H9 (cell line): ENCODE measurements around the gene PRDM1. TPM values are rescaled to one million over a fixed set of nuclear protein-coding genes. Genes with fewer than 3 reads are reported as not detected.

Source experiments
- DNase-seq: peaks from one replicate; pipeline ENCODE4 v3.0.0-alpha.2; 2017
- H2AFZ ChIP-seq: one replicate; pipeline ENCODE4 v1.6.1; 2013; ENCODE audit warnings: mild to moderate bottlenecking, low read length, control low read depth, moderate library complexity
- H2AK5ac ChIP-seq: 2 replicates; pipeline ENCODE4 v1.6.1; 2013; ENCODE audit warnings: low read length, control low read depth, mixed read lengths; ENCODE audit not compliant: insufficient read length
- H2BK120ac ChIP-seq: one replicate; pipeline ENCODE4 v1.6.1; 2013; ENCODE audit warnings: low read depth, mild to moderate bottlenecking, low read length, control low read depth, inconsistent platforms; ENCODE audit not compliant: poor library complexity, severe bottlenecking
- H2BK12ac ChIP-seq: 2 replicates; pipeline ENCODE4 v1.6.1; 2013; ENCODE audit warnings: low read length, control low read depth, mixed read lengths, low read depth; ENCODE audit not compliant: insufficient read length
- H2BK15ac ChIP-seq: 2 replicates; pipeline ENCODE4 v1.6.1; 2013; ENCODE audit warnings: low read depth, low read length, control low read depth
- H2BK20ac ChIP-seq: one replicate; pipeline ENCODE4 v1.6.1; 2013; ENCODE audit warnings: low read depth, mild to moderate bottlenecking, low read length, control low read depth, inconsistent platforms; ENCODE audit not compliant: poor library complexity, severe bottlenecking
- H2BK5ac ChIP-seq: 2 replicates; pipeline ENCODE4 v1.6.1; 2013; ENCODE audit warnings: low read length, control low read depth, mixed read lengths; ENCODE audit not compliant: insufficient read length
- H3K14ac ChIP-seq: 2 replicates; pipeline ENCODE4 v1.6.1; 2013; ENCODE audit warnings: low read length, control low read depth; ENCODE audit not compliant: insufficient read depth
- H3K18ac ChIP-seq: 2 replicates; pipeline ENCODE4 v1.6.1; 2013; ENCODE audit warnings: low read depth, mild to moderate bottlenecking, mixed read lengths, low read length, control low read depth; ENCODE audit not compliant: insufficient read length
- H3K23ac ChIP-seq: 2 replicates; pipeline ENCODE4 v1.6.1; 2013; ENCODE audit warnings: low read length, control low read depth, mixed read lengths, low read depth; ENCODE audit not compliant: insufficient read length
- H3K23me2 ChIP-seq: 2 replicates; pipeline ENCODE4 v1.6.1; 2013; ENCODE audit warnings: low read depth, mild to moderate bottlenecking, mixed read lengths, low read length, control low read depth; ENCODE audit not compliant: insufficient read length, poor library complexity, severe bottlenecking
- H3K27ac ChIP-seq: 2 replicates; pipeline ENCODE4 v1.5.1; 2013; ENCODE audit warnings: low read length, control low read depth, mixed read lengths, low read depth; ENCODE audit not compliant: insufficient read length
- H3K27me3 ChIP-seq: 2 replicates; pipeline ENCODE4 v1.6.1; 2013; ENCODE audit warnings: low read length, control low read depth, inconsistent platforms; ENCODE audit not compliant: insufficient read depth
- H3K4ac ChIP-seq: 2 replicates; pipeline ENCODE4 v1.6.1; 2013; ENCODE audit warnings: low read depth, mild to moderate bottlenecking, control low read depth, inconsistent platforms, low read length, moderate library complexity
- H3K4me1 ChIP-seq: 2 replicates; pipeline ENCODE4 v1.6.1; 2013; ENCODE audit warnings: low read length, control low read depth, inconsistent platforms; ENCODE audit not compliant: insufficient read depth
- H3K4me2 ChIP-seq: 2 replicates; pipeline ENCODE4 v1.6.1; 2013; ENCODE audit warnings: low read length, control low read depth, mixed read lengths; ENCODE audit not compliant: insufficient read length, insufficient read depth
- H3K56ac ChIP-seq: 2 replicates; pipeline ENCODE4 v1.6.1; 2013; ENCODE audit warnings: low read depth, mild to moderate bottlenecking, mixed read lengths, low read length, control low read depth; ENCODE audit not compliant: insufficient read length
- H3K79me1 ChIP-seq: 2 replicates; pipeline ENCODE4 v1.6.1; 2013; ENCODE audit warnings: low read depth, mild to moderate bottlenecking, moderate library complexity, low read length, control low read depth, inconsistent platforms; ENCODE audit not compliant: insufficient read depth, poor library complexity, severe bottlenecking
- H3K79me2 ChIP-seq: 2 replicates; pipeline ENCODE4 v1.6.1; 2013; ENCODE audit warnings: low read length, control low read depth, inconsistent platforms; ENCODE audit not compliant: insufficient read depth
- H3K9ac ChIP-seq: 2 replicates; pipeline ENCODE4 v1.6.1; 2013; ENCODE audit warnings: low read length, control low read depth, mixed read lengths; ENCODE audit not compliant: insufficient read length; ENCODE audit errors: extremely low read depth
- H3K9me3 ChIP-seq: one replicate; pipeline ENCODE4 v1.6.1; 2013; ENCODE audit warnings: low read depth, low read length, inconsistent platforms; ENCODE audit not compliant: control insufficient read depth
- H3T11ph ChIP-seq: one replicate; pipeline ENCODE4 v1.6.1; 2013; ENCODE audit warnings: mild to moderate bottlenecking, low read length, control low read depth, inconsistent platforms
- H4K20me1 ChIP-seq: one replicate; pipeline ENCODE4 v1.6.1; 2013; ENCODE audit not compliant: control insufficient read depth, insufficient read length, insufficient read depth
- H4K5ac ChIP-seq: 2 replicates; pipeline ENCODE4 v1.6.1; 2013; ENCODE audit warnings: low read depth, mild to moderate bottlenecking, mixed read lengths, low read length, control low read depth; ENCODE audit not compliant: insufficient read length
- H4K8ac ChIP-seq: replicated peaks from 2 replicates; pipeline ENCODE4 v1.6.1; 2013; ENCODE audit warnings: low read length, control low read depth, mixed read lengths, low read depth; ENCODE audit not compliant: insufficient read length
- H4K91ac ChIP-seq: 2 replicates; pipeline ENCODE4 v1.6.1; 2013; ENCODE audit warnings: low read depth, mild to moderate bottlenecking, moderate library complexity, mixed read lengths, low read length, control low read depth; ENCODE audit not compliant: insufficient read length
- H3K27ac Mint-ChIP-seq, 3 experiments: 2 replicates in 2 of 3; 3 replicates in 1 of 3; pipeline ENCODE4 v1.8.0; 2020 to 2021; ENCODE audit warnings: mixed read lengths in 3 of 3, mild to moderate bottlenecking in 1 of 3, moderate library complexity in 1 of 3
- H3K27me3 Mint-ChIP-seq: 2 replicates; pipeline ENCODE4 v1.8.0; 2021; ENCODE audit warnings: low read depth, mild to moderate bottlenecking, moderate library complexity, mixed read lengths
- H3K36me3 Mint-ChIP-seq, 3 experiments: 2 replicates in 2 of 3; 3 replicates in 1 of 3; pipeline ENCODE4 v1.8.0; 2020 to 2021; ENCODE audit warnings: low read depth in 3 of 3, mixed read lengths in 3 of 3; ENCODE audit not compliant: insufficient read depth in 1 of 3
- H3K4me1 Mint-ChIP-seq, 2 experiments: 2 replicates each; pipeline ENCODE4 v1.8.0; 2020; ENCODE audit warnings: mixed read lengths in 2 of 2
- H3K4me3 Mint-ChIP-seq, 2 experiments: 2 replicates in 1 of 2; 3 replicates in 1 of 2; pipeline ENCODE4 v1.8.0; 2020 to 2021; ENCODE audit warnings: mild to moderate bottlenecking in 2 of 2, mixed read lengths in 2 of 2, moderate library complexity in 1 of 2
- H3K9me3 Mint-ChIP-seq, 2 experiments: 2 replicates in 1 of 2; 3 replicates in 1 of 2; pipeline ENCODE4 v1.8.0; 2020; ENCODE audit warnings: mild to moderate bottlenecking in 2 of 2, mixed read lengths in 2 of 2, moderate library complexity in 1 of 2
- CTCF ChIP-seq: fragments of 200-600 bp; sonication (generic); conservative IDR thresholded peaks from 3 replicates; pipeline ENCODE4 v1.8.0; 2021; ENCODE audit warnings: antibody characterized with exemption, mild to moderate bottlenecking
- WGBS: extraction: QIAGEN DNeasy Blood & Tissue Kit; methylation state at CpG from one replicate; pipeline ENCODE4 v1.1.7; 2013; ENCODE audit warnings: missing lambda C conversion rate, low lambda C conversion rate, mixed read lengths; ENCODE audit not compliant: insufficient read length; ENCODE audit errors: extremely low coverage; 5-methylcytosine and 5-hydroxymethylcytosine counted together
- total RNA-seq: library from RNA; stranded (reverse); gene quantifications from 2 replicates; pipeline ENCODE4 v1.2.1, GENCODE V29; 2021

Gene PRDM1
- total RNA-seq, 1 experiment from 2014 or later, result 2.9 TPM

DNA sequence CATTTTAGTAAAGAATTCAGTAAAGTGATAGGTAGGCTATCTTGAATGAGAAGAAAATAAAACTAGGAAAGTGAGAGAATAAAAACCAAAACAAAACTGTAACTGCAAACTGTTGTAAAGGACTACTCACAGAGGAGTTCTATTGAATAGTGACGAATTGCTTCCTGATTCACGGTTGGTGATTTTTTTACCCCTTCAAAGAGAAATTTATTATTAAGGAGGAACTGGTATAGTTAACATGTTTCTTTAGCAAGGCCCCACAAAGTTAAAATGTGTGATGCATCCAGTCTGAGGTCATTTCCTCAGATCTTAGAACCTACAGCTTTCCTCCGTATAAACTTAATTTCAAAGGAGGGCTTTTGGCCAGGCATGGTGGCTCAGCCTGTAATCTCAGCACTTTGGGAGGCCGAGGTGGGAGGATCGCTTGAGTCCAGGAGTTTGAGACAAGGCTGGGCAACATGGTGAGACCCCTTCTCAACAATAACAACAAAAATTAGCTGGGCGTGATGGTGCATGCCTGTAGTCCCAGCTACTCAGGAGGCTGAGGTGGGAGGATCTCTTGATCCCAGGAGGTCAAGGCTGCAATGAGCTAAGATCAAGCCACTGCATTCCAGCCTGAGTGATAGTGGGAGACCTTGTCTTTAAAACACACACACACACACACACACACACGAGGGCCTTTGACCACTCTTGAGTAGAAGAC lies 8.3 kb downstream of the PRDM1 start:
- peaks cover 3% of the 10 kb centered on the region; the same call in 1 of the 2 replicates for H3K4me1 ChIP-seq
- H3K4me2 ChIP-seq, result no peak overlapping the region
- H3K4ac ChIP-seq, result no peak overlapping the region
- Mint-ChIP-seq H3K4me3 (no peak overlapping the region), H3K27ac (no peak overlapping the region), H3K9me3 (no peaks in the 10 kb centered on the region), H3K36me3 (no peaks in the 10 kb centered on the region), H3K27me3 (peaks cover 3% of the 10 kb centered on the region), H3K4me1 (peaks cover 24 to 31% of the 10 kb centered on the region in 2 experiments)
- H2AFZ ChIP-seq, result no peak overlapping the region
- no peak overlapping the region for H3K18ac ChIP-seq
- H3K23ac ChIP-seq, result no peak overlapping the region
- H3K23me2 ChIP-seq, result peaks cover 5% of the 10 kb centered on the region
- H3K27me3 ChIP-seq, result peaks cover 2% of the 10 kb centered on the region; the same call in 1 of the 2 replicates
- no peak overlapping the region for H2BK120ac ChIP-seq
- TF ChIP-seq CTCF, result no peak
- DNase-seq, result no peak
- H3K56ac ChIP-seq, result no peak overlapping the region
- H2BK15ac ChIP-seq, result no peak overlapping the region
- no peaks in the 10 kb centered on the region for H4K20me1 ChIP-seq
- no peak overlapping the region for H3T11ph ChIP-seq
- H4K91ac ChIP-seq, result no peak overlapping the region
- H4K5ac ChIP-seq, result no peak overlapping the region
- no peaks in the 10 kb centered on the region for H3K79me1 ChIP-seq
- H2BK5ac ChIP-seq, result no peak overlapping the region
- H3K9me3 ChIP-seq, result no peaks in the 10 kb centered on the region
- no peak overlapping the region for H3K27ac ChIP-seq
- H3K79me2 ChIP-seq, result no peaks in the 10 kb centered on the region
- H4K8ac ChIP-seq, result no peak overlapping the region
- no peak overlapping the region for H3K9ac ChIP-seq
- H2BK12ac ChIP-seq, result no peak overlapping the region
- H2AK5ac ChIP-seq, result no peak overlapping the region
- no CpG with 5 or more reads among the region's 7 CpGs for WGBS
- H3K14ac ChIP-seq, result no peak overlapping the region
- no peak overlapping the region for H2BK20ac ChIP-seq
